H7 (cell line): Measurements from ENCODE around the gene CHRDL1. TPM values are rescaled to one million over a fixed set of nuclear protein-coding genes. Genes with fewer than 3 reads are reported as not detected.
"Not testable (repeated sequence)": the region's sequence is repeated elsewhere in the genome, so short reads cannot be mapped to it uniquely, and the experiment has no call there.

Source experiments
- DNase-seq: peaks from one replicate; pipeline ENCODE4 v3.0.0; 2012
- H3K27me3 ChIP-seq: 2 replicates; pipeline ENCODE4 v1.6.0; 2011; ENCODE audit warnings: mild to moderate bottlenecking, low read length; ENCODE audit not compliant: control insufficient read depth, insufficient read depth
- H3K36me3 ChIP-seq: replicated peaks from 2 replicates; pipeline ENCODE4 v1.5.1; 2011; ENCODE audit warnings: low read length; ENCODE audit not compliant: control insufficient read depth, insufficient read depth
- H3K4me3 ChIP-seq: 2 replicates; pipeline ENCODE4 v1.5.1; 2011; ENCODE audit warnings: low read depth, mild to moderate bottlenecking, control low read depth, low read length, moderate library complexity; ENCODE audit not compliant: insufficient read depth
- total RNA-seq: library from RNA; depleted of rRNA; stranded (reverse); fragments of >200 nt; shearing (Covaris generic); gene quantifications from 2 replicates; pipeline ENCODE4 v1.2.3, GENCODE V29; 2014

The CHRDL1 gene
- total RNA-seq, 1 experiment from 2014 or later: 7.1 TPM

GRCh38 chrX:110665223-110666002 is 130.2 kb downstream of the CHRDL1 start:
- H3K27me3 ChIP-seq: no peaks in the 10 kb centered on the region
- H3K36me3 ChIP-seq: no peaks in the 10 kb centered on the region
- DNase-seq: peak; percentile 25

DNA sequence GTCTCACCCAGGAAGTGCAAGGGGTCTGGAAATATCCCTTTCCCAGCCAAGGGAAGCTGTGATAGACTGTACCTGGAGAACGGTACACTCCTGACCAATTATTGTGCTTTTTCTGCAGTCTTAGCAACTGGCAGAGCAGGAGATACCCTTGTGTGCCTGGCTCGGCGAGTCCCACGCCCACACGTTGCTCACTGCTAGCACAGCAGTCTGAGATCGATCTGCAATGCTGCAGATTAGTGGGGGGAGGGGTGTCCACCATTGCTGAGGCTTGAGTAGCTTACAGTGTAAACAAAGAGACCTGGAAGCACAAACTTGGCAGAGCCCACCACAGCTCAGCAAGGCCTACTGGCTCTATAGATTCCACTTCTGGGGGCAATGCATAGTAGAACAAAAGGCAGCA is 138.5 kb downstream of the CHRDL1 start:
- Histone ChIP-seq H3K4me3 (no peak overlapping the region), H3K36me3 (no peaks in the 10 kb centered on the region), H3K27me3 (no peaks in the 10 kb centered on the region)
- no peak for DNase-seq

More at GRCh38 chrX:110665223-110666002, 130.2 kb downstream of the CHRDL1 start:
- no peak overlapping the region for H3K4me3 ChIP-seq

- H3K36me3 ChIP-seq, H3K4me3 ChIP-seq, H3K27me3 ChIP-seq, DNase-seq: not testable (repeated sequence)
Observed at GRCh38 chrX:110654280-110654679, 141.3 kb downstream of the CHRDL1 start.

DNA sequence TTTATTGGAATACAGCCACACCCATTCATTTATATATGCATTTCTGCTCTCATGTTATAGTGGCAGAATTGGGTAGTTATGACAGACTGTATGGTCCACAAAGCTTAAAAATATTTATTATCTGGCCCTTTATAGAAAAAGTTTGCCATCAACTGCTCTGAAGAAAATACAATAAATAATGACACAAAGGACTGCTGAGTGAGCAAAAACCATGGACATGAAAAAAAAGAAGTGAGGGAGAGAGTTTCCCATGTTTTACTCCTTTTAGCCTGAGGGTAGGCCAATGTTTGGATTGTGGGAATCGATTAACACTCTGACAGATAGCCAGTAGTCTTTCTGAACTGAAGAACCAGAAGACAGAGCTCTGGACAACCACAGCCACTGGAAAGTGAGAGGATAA is 149.2 kb downstream of the CHRDL1 start:
- no peaks in the 10 kb centered on the region for H3K27me3 ChIP-seq
- H3K36me3 ChIP-seq: no peaks in the 10 kb centered on the region
- no peak overlapping the region for H3K4me3 ChIP-seq
- no peak for DNase-seq
